AG04450 (cell line): ENCODE data around the gene NDUFA9. TPM values are rescaled to one million over a fixed set of nuclear protein-coding genes. Genes with fewer than 3 reads are reported as not detected.

Source experiments
- CTCF ChIA-PET: fragments of 300-600, 350-600 bp; formaldehyde crosslinking; extraction: SDS; loops from one replicate; lab custom pipeline; 2022; ENCODE audit warnings: antibody characterized with exemption, inconsistent platforms; lab: Charles Lee
- POLR2A ChIA-PET: fragments of 350-600 bp; formaldehyde crosslinking; extraction: SDS; loops from one replicate; lab custom pipeline; 2021; ENCODE audit warnings: antibody characterized with exemption, inconsistent platforms; lab: Yijun Ruan, JAX
- DNase-seq: peaks from one replicate; pipeline ENCODE4 v3.0.0-alpha.2; 2011; ENCODE audit warnings: low read depth, low spot score
- H3K27ac ChIP-seq: one replicate; pipeline ENCODE4 v1.5.1; 2012; ENCODE audit warnings: low read depth, low read length, control low read depth
- H3K27me3 ChIP-seq: one replicate; pipeline ENCODE4 v1.6.0; 2012; ENCODE audit warnings: low read length; ENCODE audit not compliant: control insufficient read depth, insufficient read depth
- H3K4me3 ChIP-seq: 2 replicates; pipeline ENCODE4 v1.5.1; 2011; ENCODE audit warnings: mild to moderate bottlenecking, low read depth, low read length, control low read depth
- H3K9me3 ChIP-seq: 2 replicates; pipeline ENCODE4 v1.5.1; 2012; ENCODE audit warnings: low read length; ENCODE audit not compliant: control insufficient read depth, insufficient read depth
- CTCF ChIP-seq: IDR thresholded peaks from 2 replicates; pipeline ENCODE4 v1.5.1; 2011; ENCODE audit warnings: low read depth, low read length, control low read depth, inconsistent platforms
- polyA plus RNA-seq: library from polyadenylated mRNA; depleted of rRNA; stranded (reverse); fragments of >200 nt; gene quantifications from 2 replicates; pipeline ENCODE4 v1.2.3, GENCODE V29; 2011; rRNA removed

The NDUFA9 gene
- polyA plus RNA-seq, 1 experiment, result 83.1 TPM

GRCh38 chr12:4665236-4665635 lies 16.3 kb downstream of the NDUFA9 start:
- Histone ChIP-seq H3K9me3 (no peaks in the 10 kb centered on the region), H3K27ac (no peak overlapping the region), H3K4me3 (no peak overlapping the region), H3K27me3 (no peaks in the 10 kb centered on the region)
- ChIA-PET POLR2A (no interaction called here), CTCF (no interaction called here)
- TF ChIP-seq CTCF, result no peak
- no peak for DNase-seq

GRCh38 chr12:4679711-4680110 lies 30.8 kb downstream of the NDUFA9 start:
- CTCF ChIA-PET, result no interaction called here
- POLR2A ChIA-PET, result no interaction called here
- no peak for DNase-seq

GRCh38 chr12:4681732-4682131 lies 32.8 kb downstream of the NDUFA9 start:
- no peak for DNase-seq
- POLR2A ChIA-PET, result no interaction called here
- CTCF ChIA-PET, result no interaction called here
- no peak overlapping the region for H3K4me3 ChIP-seq
- H3K27me3 ChIP-seq, result no peaks in the 10 kb centered on the region
- H3K27ac ChIP-seq, result no peak overlapping the region
- no peaks in the 10 kb centered on the region for H3K9me3 ChIP-seq
- TF ChIP-seq CTCF, result no peak

More at GRCh38 chr12:4679711-4680110, 30.8 kb downstream of the NDUFA9 start:
- Histone ChIP-seq H3K27me3 (no peaks in the 10 kb centered on the region), H3K9me3 (no peaks in the 10 kb centered on the region), H3K27ac (no peak overlapping the region), H3K4me3 (no peak overlapping the region)
- TF ChIP-seq CTCF, result no peak

GRCh38 chr12:4685317-4685716 lies 36.4 kb downstream of the NDUFA9 start:
- DNase-seq, result no peak
- Histone ChIP-seq H3K4me3 (no peak overlapping the region), H3K27me3 (no peaks in the 10 kb centered on the region), H3K9me3 (no peaks in the 10 kb centered on the region), H3K27ac (no peak overlapping the region)
- ChIA-PET CTCF (no interaction called here), POLR2A (no interaction called here)
- TF ChIP-seq CTCF, result no peak

- TF ChIP-seq CTCF, result no peak
- Histone ChIP-seq H3K27me3 (no peaks in the 10 kb centered on the region), H3K27ac (no peak overlapping the region), H3K4me3 (no peak overlapping the region), H3K9me3 (no peaks in the 10 kb centered on the region)
- no peak for DNase-seq
- CTCF ChIA-PET, result no interaction called here
- POLR2A ChIA-PET, result no interaction called here
These were observed 41.8 kb downstream of the NDUFA9 start for GRCh38 chr12:4690760-4691159.

Other genes starting within 250 kb of the NDUFA9 start
- gene FGF6, start 203.3 kb upstream of the NDUFA9 start, polyA plus RNA-seq, result not detected in 2 replicates
- gene RAD51AP1, start 110.2 kb upstream of the NDUFA9 start, polyA plus RNA-seq, result 4.3 and 8.2 TPM in 2 replicates
- 71.9 and 79.2 TPM in 2 replicates for gene DYRK4, start 86.9 kb upstream of the NDUFA9 start, polyA plus RNA-seq
- 0.29 and 0.73 TPM in 2 replicates for gene AKAP3, start 63 bp upstream of the NDUFA9 start, polyA plus RNA-seq
- gene GALNT8, start 71.3 kb downstream of the NDUFA9 start, polyA plus RNA-seq, result not detected in 2 replicates